ENCODE results near the gene KDM6A. TPM values are rescaled to one million over a fixed set of nuclear protein-coding genes. Genes with fewer than 3 reads are reported as not detected.

Gene KDM6A
- total RNA-seq, 1 experiment from 2014 or later: 40.9 TPM

GRCh38 chrX:44882635-44883034 lies 9.6 kb downstream of the KDM6A start:
- DNase-seq (ENCODE audit: low spot score): no peak
- H3K27ac ChIP-seq (ENCODE audit: low read depth, low read length, poor library complexity, severe bottlenecking): no peak overlapping the region
- intact Hi-C loops (cut with micrococcal nuclease; ENCODE audit: unreplicated experiment): no loop called here
- no peaks in the 10 kb centered on the region for H3K27me3 ChIP-seq (replicated peaks; ENCODE audit: insufficient read depth, low read depth, low read length, poor library complexity)
- BruUV-seq (replicated peaks): no TSS peak
- H3K36me3 ChIP-seq (ENCODE audit: insufficient read depth, low read length, poor library complexity, severe bottlenecking): no peaks in the 10 kb centered on the region
- H3K4me3 ChIP-seq (ENCODE audit: low read depth, low read length, poor library complexity, severe bottlenecking): no peak overlapping the region
- POLR2A ChIA-PET (ENCODE audit: low non-redundant PET): no interaction called here
- TF ChIP-seq CTCF (conservative IDR thresholded peaks at IDR 0.05; ENCODE audit: low read depth, low read length) (no peak), EZH2 (IDR thresholded peaks at IDR 0.05; ENCODE audit: borderline replicate concordance, low read depth, low read length, poor library complexity, severe bottlenecking) (no peak)
- H3K4me1 ChIP-seq (ENCODE audit: insufficient read depth, low read length, poor library complexity, severe bottlenecking): peaks cover 2% of the 10 kb centered on the region
- H3K9me3 ChIP-seq (ENCODE audit: low read depth, low read length, poor library complexity, severe bottlenecking): no peaks in the 10 kb centered on the region
- CTCF ChIA-PET: interaction anchor here (0.6 kb wide), 1 partner anchor 207 kb away, joined by 6 read pairs; no protein-coding TSS in a partner anchor

GRCh38 chrX:44884944-44885343 lies 12.0 kb downstream of the KDM6A start:
- ChIA-PET CTCF (no interaction called here), POLR2A (ENCODE audit: low non-redundant PET) (no interaction called here)
- no peak for TF ChIP-seq CTCF (conservative IDR thresholded peaks at IDR 0.05; ENCODE audit: low read depth, low read length)
- no peak for TF ChIP-seq EZH2 (IDR thresholded peaks at IDR 0.05; ENCODE audit: borderline replicate concordance, low read depth, low read length, poor library complexity, severe bottlenecking)
- Histone ChIP-seq H3K27me3 (replicated peaks; ENCODE audit: insufficient read depth, low read depth, low read length, poor library complexity) (no peaks in the 10 kb centered on the region), H3K27ac (ENCODE audit: low read depth, low read length, poor library complexity, severe bottlenecking) (no peak overlapping the region), H3K36me3 (ENCODE audit: insufficient read depth, low read length, poor library complexity, severe bottlenecking) (no peaks in the 10 kb centered on the region), H3K9me3 (ENCODE audit: low read depth, low read length, poor library complexity, severe bottlenecking) (no peaks in the 10 kb centered on the region), H3K4me1 (ENCODE audit: insufficient read depth, low read length, poor library complexity, severe bottlenecking) (no peaks in the 10 kb centered on the region), H3K4me3 (ENCODE audit: low read depth, low read length, poor library complexity, severe bottlenecking) (no peak overlapping the region)
- DNase-seq (ENCODE audit: low spot score): no peak
- no TSS peak for BruUV-seq (replicated peaks)
- intact Hi-C loops (cut with micrococcal nuclease; ENCODE audit: unreplicated experiment): no loop called here

- TF ChIP-seq EZH2 (IDR thresholded peaks at IDR 0.05; ENCODE audit: borderline replicate concordance, low read depth, low read length, poor library complexity, severe bottlenecking) (no peak), CTCF (conservative IDR thresholded peaks at IDR 0.05; ENCODE audit: low read depth, low read length) (no peak)
- Histone ChIP-seq H3K27ac (ENCODE audit: low read depth, low read length, poor library complexity, severe bottlenecking) (no peak overlapping the region), H3K4me1 (ENCODE audit: insufficient read depth, low read length, poor library complexity, severe bottlenecking) (no peaks in the 10 kb centered on the region), H3K27me3 (replicated peaks; ENCODE audit: insufficient read depth, low read depth, low read length, poor library complexity) (no peaks in the 10 kb centered on the region), H3K36me3 (ENCODE audit: insufficient read depth, low read length, poor library complexity, severe bottlenecking) (no peaks in the 10 kb centered on the region), H3K4me3 (ENCODE audit: low read depth, low read length, poor library complexity, severe bottlenecking) (no peak overlapping the region), H3K9me3 (ENCODE audit: low read depth, low read length, poor library complexity, severe bottlenecking) (peaks cover 9% of the 10 kb centered on the region)
- intact Hi-C loops (cut with micrococcal nuclease; ENCODE audit: unreplicated experiment): no loop called here
- ChIA-PET CTCF (no interaction called here), POLR2A (ENCODE audit: low non-redundant PET) (no interaction called here)
- no TSS peak for BruUV-seq (replicated peaks)
- no peak for DNase-seq (ENCODE audit: low spot score)
Observed at GRCh38 chrX:44889824-44890223, 16.8 kb downstream of the KDM6A start.

Measured in A673 (cell line).